Sigmoid colon (tissue), 3 donors: ENCODE measurements around the gene GPR68.
"Not testable (repeated sequence)": the region's sequence is repeated elsewhere in the genome, so short reads cannot be mapped to it uniquely, and the experiment has no call there.

Experiments used
- CTCF ChIP-seq, 4 experiments: fragments of 450-650 bp in 3 of 4; fragments of 200-600 bp in 1 of 4; IDR thresholded peaks; one replicate each; pipeline ENCODE4 v1.5.1; 2016 to 2019; ENCODE audit warnings: antibody characterized with exemption in 4 of 4, mild to moderate bottlenecking in 3 of 4, moderate library complexity in 2 of 4
- POLR2A ChIP-seq, 2 donors: fragments of 450-650 bp; IDR thresholded peaks; one replicate each; pipeline ENCODE4 v1.6.1; 2016; ENCODE audit warnings: antibody characterized with exemption in 2 of 2, mild to moderate bottlenecking in 2 of 2, moderate library complexity in 2 of 2

DNA sequence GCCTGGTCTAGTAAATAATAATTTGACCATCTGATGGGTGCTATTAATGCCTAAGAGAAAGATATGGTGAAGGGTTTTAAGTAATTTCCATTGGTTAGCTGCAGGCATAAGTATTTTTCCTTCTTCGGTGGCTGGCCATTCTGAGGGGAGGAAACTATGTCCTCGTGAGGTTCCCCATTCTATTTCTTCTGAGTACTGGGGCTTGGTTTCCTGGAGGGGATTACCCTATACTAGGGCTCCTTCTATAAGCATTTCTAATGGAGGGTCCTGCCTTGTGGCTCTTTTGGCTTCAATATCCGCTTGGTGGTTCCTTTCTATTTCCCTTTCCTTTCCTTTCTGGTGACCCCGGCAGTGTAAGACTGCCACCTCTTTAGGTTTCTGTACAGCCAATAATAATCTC is 18.1 kb downstream of the GPR68 start:
- TF ChIP-seq CTCF, POLR2A (IDR thresholded peaks at IDR 0.05): not testable (repeated sequence)
